ENCODE results near the gene MSI2.

Gene MSI2

GRCh38 chr17:57323391-57323790 is 67.1 kb downstream of the MSI2 start:
- DNase-seq: no peak

GRCh38 chr17:57324060-57324459 is 67.7 kb downstream of the MSI2 start:
- DNase-seq: no peak

- no peak for DNase-seq
These were observed 68.3 kb downstream of the MSI2 start for GRCh38 chr17:57324631-57325030.

- no peak for DNase-seq
These were observed 70.0 kb downstream of the MSI2 start for GRCh38 chr17:57326336-57326735.

- no peak for DNase-seq
These were observed 70.4 kb downstream of the MSI2 start for GRCh38 chr17:57326764-57327163.

- no peak for DNase-seq
These were observed 71.0 kb downstream of the MSI2 start for GRCh38 chr17:57327176-57327970.

- no peak for DNase-seq
These were observed 72.0 kb downstream of the MSI2 start for GRCh38 chr17:57328109-57328882.

- no peak for DNase-seq
These were observed 73.3 kb downstream of the MSI2 start for GRCh38 chr17:57329380-57330214.

GRCh38 chr17:57330587-57330986 is 74.3 kb downstream of the MSI2 start:
- DNase-seq: no peak

GRCh38 chr17:57331423-57331822 is 75.1 kb downstream of the MSI2 start:
- no peak for DNase-seq

GRCh38 chr17:57332501-57332900 is 76.2 kb downstream of the MSI2 start:
- DNase-seq: no peak

- DNase-seq: no peak
These were observed 79.0 kb downstream of the MSI2 start for GRCh38 chr17:57335195-57335792.

- DNase-seq: no peak
These were observed 81.1 kb downstream of the MSI2 start for GRCh38 chr17:57337390-57337789.

- no peak for DNase-seq
These were observed 82.1 kb downstream of the MSI2 start for GRCh38 chr17:57338257-57338914.

- no peak for DNase-seq
These were observed 84.0 kb downstream of the MSI2 start for GRCh38 chr17:57340160-57340981.

- no peak for DNase-seq
These were observed 85.6 kb downstream of the MSI2 start for GRCh38 chr17:57341611-57342540.

GRCh38 chr17:57342963-57343589 is 86.8 kb downstream of the MSI2 start:
- DNase-seq: no peak

GRCh38 chr17:57343717-57344116 is 87.4 kb downstream of the MSI2 start:
- no peak for DNase-seq

- DNase-seq: no peak
These were observed 87.9 kb downstream of the MSI2 start for GRCh38 chr17:57344261-57344660.

Data from NCI-H1694 treated with DMSO at 0.1 percent for 48 hours (cell line).